Gastrocnemius medialis (tissue), 4 donors: ENCODE data around the gene CES4A. TPM values are rescaled to one million over a fixed set of nuclear protein-coding genes. Genes with fewer than 3 reads are reported as not detected.
"Not testable (repeated sequence)": the region's sequence is repeated elsewhere in the genome, so short reads cannot be mapped to it uniquely, and the experiment has no call there.

Source experiments
- ATAC-seq, 2 donors: fragments of 150-250 bp; one replicate each; pipeline ENCODE4 v1.9.1; 2016
- DNase-seq, 2 donors: peaks; one replicate each; pipeline ENCODE4 v3.0.0-alpha.2; 2019
- H3K27ac ChIP-seq, 4 donors: fragments of 200-600 bp; sonication (generic); 1 replicate in 1 of 4; 2 replicates in 3 of 4; pipeline ENCODE4 v1.5.1; 2016 to 2018; ENCODE audit warnings: mild to moderate bottlenecking in 2 of 4, moderate library complexity in 1 of 4
- H3K27me3 ChIP-seq, 3 donors: fragments of 200-600 bp; sonication (generic) in 2 of 3; 1 replicate in 1 of 3; 2 replicates in 2 of 3; pipeline versions ENCODE4 v1.5.1 to v1.6.0; 2016 to 2019; ENCODE audit warnings: mild to moderate bottlenecking in 1 of 3, moderate library complexity in 1 of 3
- H3K36me3 ChIP-seq, 2 donors: fragments of 200-600 bp; sonication (generic) in 1 of 2; one replicate each; pipeline ENCODE4 v1.5.1; 2017 to 2018
- H3K4me1 ChIP-seq, 2 donors: fragments of 200-600 bp; sonication (generic) in 1 of 2; one replicate each; pipeline ENCODE4 v1.5.1; 2016 to 2017; ENCODE audit warnings: mild to moderate bottlenecking in 2 of 2
- H3K4me3 ChIP-seq, 4 donors: fragments of 200-600 bp; sonication (generic) in 3 of 4; 1 replicate in 1 of 4; 2 replicates in 3 of 4; pipeline ENCODE4 v1.5.1; 2016 to 2019; ENCODE audit warnings: mild to moderate bottlenecking in 2 of 4
- H3K9me3 ChIP-seq, 3 donors: fragments of 200-600 bp; sonication (generic) in 2 of 3; 1 replicate in 1 of 3; 2 replicates in 2 of 3; pipeline ENCODE4 v1.5.1; 2016 to 2019
- CTCF ChIP-seq, 5 experiments: fragments of 450-650 bp in 3 of 5; fragments of 200-600 bp in 2 of 5; sonication (generic) in 2 of 5; IDR thresholded peaks in 4 of 5; conservative IDR thresholded peaks in 1 of 5; 1 replicate in 4 of 5; 2 replicates in 1 of 5; pipeline ENCODE4 v1.5.1; 2016 to 2019; ENCODE audit warnings: antibody characterized with exemption in 5 of 5, mild to moderate bottlenecking in 3 of 5, moderate library complexity in 3 of 5
- POLR2A ChIP-seq, 2 donors: fragments of 450-650 bp; IDR thresholded peaks; one replicate each; pipeline ENCODE4 v1.6.1; 2017; ENCODE audit warnings: antibody characterized with exemption in 2 of 2, mild to moderate bottlenecking in 2 of 2, moderate library complexity in 2 of 2
- in situ Hi-C, 4 donors: fragments of 200-750 bp; cut with MboI; loops; one replicate each; pipeline versions ENCODE4 v1.15.0 to v1.8.0; 2017; ENCODE audit warnings: low sequenced_read_pairs in 4 of 4
- intact Hi-C: fragments of 100-400 bp; cut with DNase I; formaldehyde crosslinking; loops from one replicate; pipeline ENCODE4 v1.15.1; 2023; ENCODE audit warnings: low total_unique reads
- total RNA-seq, 4 donors: library from RNA; depleted of rRNA; stranded (reverse); fragments of >200 nt; gene quantifications; one replicate each; pipeline versions ENCODE4 v1.1.0 to v1.2.3, GENCODE V29; 2016

Gene CES4A
- total RNA-seq, 4 donors from 2014 or later: 12.0 to 82.7 (median 17.4) TPM

GRCh38 chr16:67040166-67040565 lies 51.8 kb downstream of the CES4A start:
- H3K4me3 ChIP-seq: no peak overlapping the region
- no peak for ATAC-seq
- no peaks in the 10 kb centered on the region for H3K9me3 ChIP-seq
- H3K27me3 ChIP-seq: no peaks in the 10 kb centered on the region
- H3K36me3 ChIP-seq: peaks cover 0 to 13% of the 10 kb centered on the region in 2 donors
- in situ Hi-C loops (no loop called here), intact Hi-C loops (no loop called here)
- TF ChIP-seq POLR2A (IDR thresholded peaks at IDR 0.05) (no peak), CTCF (IDR thresholded peaks at IDR 0.05 in 4 of 5, conservative IDR thresholded peaks at IDR 0.05 in 1 of 5) (no peak)
- peaks cover 0 to 16% of the 10 kb centered on the region in 2 donors for H3K4me1 ChIP-seq
- H3K27ac ChIP-seq: no peak overlapping the region
- no peak for DNase-seq

GRCh38 chr16:67040906-67041305 lies 52.5 kb downstream of the CES4A start:
- TF ChIP-seq CTCF (IDR thresholded peaks at IDR 0.05 in 4 of 5, conservative IDR thresholded peaks at IDR 0.05 in 1 of 5): no peak
- TF ChIP-seq POLR2A (IDR thresholded peaks at IDR 0.05): no peak
- no peak overlapping the region for H3K4me3 ChIP-seq
- H3K27ac ChIP-seq: no peak overlapping the region
- ATAC-seq (no peak), DNase-seq (no peak)
- in situ Hi-C loops: no loop called here
- intact Hi-C loops: no loop called here
- peaks cover 0 to 11% of the 10 kb centered on the region in 2 donors for H3K4me1 ChIP-seq
- H3K27me3 ChIP-seq: no peaks in the 10 kb centered on the region
- no peaks in the 10 kb centered on the region for H3K9me3 ChIP-seq
- peaks cover 0 to 13% of the 10 kb centered on the region in 2 donors for H3K36me3 ChIP-seq

- ATAC-seq, in situ Hi-C loops, H3K4me1 ChIP-seq, H3K4me3 ChIP-seq, intact Hi-C loops, H3K27ac ChIP-seq, H3K27me3 ChIP-seq, H3K9me3 ChIP-seq, DNase-seq: not testable (repeated sequence)
- peaks cover 0 to 13% of the 10 kb centered on the region in 2 donors for H3K36me3 ChIP-seq
Measured at GRCh38 chr16:67041520-67041919, 53.1 kb downstream of the CES4A start.

GRCh38 chr16:67043420-67043819 lies 55.0 kb downstream of the CES4A start:
- in situ Hi-C loops: no loop called here
- TF ChIP-seq POLR2A (IDR thresholded peaks at IDR 0.05): no peak
- TF ChIP-seq CTCF (IDR thresholded peaks at IDR 0.05 in 4 of 5, conservative IDR thresholded peaks at IDR 0.05 in 1 of 5): no peak
- Histone ChIP-seq H3K36me3 (peaks cover 0 to 8% of the 10 kb centered on the region in 2 donors), H3K27ac (no peak overlapping the region), H3K27me3 (no peaks in the 10 kb centered on the region), H3K9me3 (no peaks in the 10 kb centered on the region), H3K4me1 (peaks cover 0 to 5% of the 10 kb centered on the region in 2 donors), H3K4me3 (no peak overlapping the region)
- DNase-seq: no peak
- no peak for ATAC-seq
- intact Hi-C loops: no loop called here

GRCh38 chr16:67050796-67051195 lies 62.4 kb downstream of the CES4A start:
- no peak overlapping the region for H3K27ac ChIP-seq
- no peak for TF ChIP-seq POLR2A (IDR thresholded peaks at IDR 0.05)
- TF ChIP-seq CTCF (IDR thresholded peaks at IDR 0.05 in 4 of 5, conservative IDR thresholded peaks at IDR 0.05 in 1 of 5): no peak
- intact Hi-C loops: no loop called here

More at GRCh38 chr16:67050796-67051195, 62.4 kb downstream of the CES4A start:
- no peak for ATAC-seq
- Histone ChIP-seq H3K27me3 (no peaks in the 10 kb centered on the region), H3K4me3 (no peak overlapping the region), H3K4me1 (peaks cover 1 to 12% of the 10 kb centered on the region in 2 donors), H3K9me3 (no peaks in the 10 kb centered on the region), H3K36me3 (no peaks in the 10 kb centered on the region)
- no peak for DNase-seq
- in situ Hi-C loops: no loop called here
